Activated CD4-positive, alpha-beta T cell treated with anti-CD3 and anti-CD28 coated beads, Interleukin-2, amount 10 ng/mL, durations not matched to agents 24 days and 14 days (primary cell): Measurements from ENCODE around the gene HECW1. TPM values are rescaled to one million over a fixed set of nuclear protein-coding genes. Genes with fewer than 3 reads are reported as not detected.

Experiments
- DNase-seq: peaks from one replicate; pipeline ENCODE4 v3.0.0; 2022
- H3K27ac Mint-ChIP-seq: one replicate; pipeline ENCODE4 v1.8.0; 2022; ENCODE audit warnings: mild to moderate bottlenecking, mixed read lengths
- H3K27me3 Mint-ChIP-seq: one replicate; pipeline ENCODE4 v1.8.0; 2022; ENCODE audit warnings: mixed read lengths
- H3K36me3 Mint-ChIP-seq: one replicate; pipeline ENCODE4 v1.8.0; 2022; ENCODE audit warnings: low read depth, mild to moderate bottlenecking, mixed read lengths
- H3K4me1 Mint-ChIP-seq: one replicate; pipeline ENCODE4 v1.8.0; 2021; ENCODE audit warnings: mixed read lengths
- H3K4me3 Mint-ChIP-seq: one replicate; pipeline ENCODE4 v1.8.0; 2022; ENCODE audit warnings: mild to moderate bottlenecking, moderate library complexity, mixed read lengths
- H3K9me3 Mint-ChIP-seq: one replicate; pipeline ENCODE4 v1.8.0; 2021; ENCODE audit warnings: mixed read lengths
- intact Hi-C: fragments of 100-400 bp; cut with micrococcal nuclease; formaldehyde crosslinking; loops from one replicate; pipeline ENCODE4 v1.15.1; 2023
- total RNA-seq: library from RNA; stranded (reverse); gene quantifications from 2 replicates; pipeline ENCODE4 v1.2.3, GENCODE V29; 2022

HECW1 gene
- total RNA-seq, 1 donor from 2014 or later = not detected

DNA sequence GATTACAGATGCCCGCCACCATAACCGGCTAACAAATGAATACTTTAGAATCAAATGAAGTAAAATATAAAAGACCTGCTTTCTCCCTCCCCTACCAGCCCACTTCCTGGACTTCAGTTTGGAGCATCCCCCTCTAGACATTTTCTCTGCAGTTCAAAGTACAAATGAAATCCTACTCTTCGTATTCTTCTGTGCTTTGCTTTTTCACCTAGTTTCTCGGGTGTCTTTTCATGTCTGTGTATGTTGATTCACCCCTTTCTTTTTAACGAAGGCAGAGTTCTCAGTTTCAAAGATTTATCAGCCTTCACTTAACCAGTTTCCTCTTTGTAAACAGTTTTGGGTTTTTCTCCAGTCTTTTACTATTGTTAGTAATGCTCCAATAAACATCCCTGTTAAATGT lies 324.6 kb downstream of the HECW1 start:
- intact Hi-C loops = no loop called here
- H3K9me3 Mint-ChIP-seq = no peaks in the 10 kb centered on the region
- no peaks in the 10 kb centered on the region for H3K27me3 Mint-ChIP-seq
- H3K4me3 Mint-ChIP-seq = no peak overlapping the region
- no peaks in the 10 kb centered on the region for H3K4me1 Mint-ChIP-seq
- DNase-seq = no peak
- no peak overlapping the region for H3K27ac Mint-ChIP-seq
- no peaks in the 10 kb centered on the region for H3K36me3 Mint-ChIP-seq

- intact Hi-C loops = loop anchor here (1.0 kb wide), 1 partner anchor 499 kb away; no protein-coding TSS in a partner anchor
Observed at GRCh38 chr7:43438897-43439479, 326.5 kb downstream of the HECW1 start.

GRCh38 chr7:43439631-43440401 lies 327.4 kb downstream of the HECW1 start:
- Mint-ChIP-seq H3K36me3 (no peaks in the 10 kb centered on the region), H3K4me1 (no peaks in the 10 kb centered on the region), H3K4me3 (no peak overlapping the region), H3K27me3 (peaks cover 2% of the 10 kb centered on the region), H3K27ac (no peak overlapping the region), H3K9me3 (no peaks in the 10 kb centered on the region)
- DNase-seq = peak; percentile 84
- intact Hi-C loops = loop anchor here (1.0 kb wide), 1 partner anchor 500 kb away; no protein-coding TSS in a partner anchor

More at GRCh38 chr7:43438897-43439479, 326.5 kb downstream of the HECW1 start:
- no peak for DNase-seq
- Mint-ChIP-seq H3K4me3 (no peak overlapping the region), H3K4me1 (no peaks in the 10 kb centered on the region), H3K27ac (no peak overlapping the region), H3K36me3 (no peaks in the 10 kb centered on the region), H3K27me3 (peaks cover 2% of the 10 kb centered on the region), H3K9me3 (no peaks in the 10 kb centered on the region)

GRCh38 chr7:43441231-43442130 lies 329.0 kb downstream of the HECW1 start:
- Mint-ChIP-seq H3K4me1 (no peaks in the 10 kb centered on the region), H3K4me3 (no peak overlapping the region), H3K27ac (no peak overlapping the region), H3K9me3 (no peaks in the 10 kb centered on the region), H3K36me3 (no peaks in the 10 kb centered on the region), H3K27me3 (peaks cover 2% of the 10 kb centered on the region)
- DNase-seq = no peak
- intact Hi-C loops = no loop called here

GRCh38 chr7:43443381-43443780 lies 330.9 kb downstream of the HECW1 start:
- no peaks in the 10 kb centered on the region for H3K36me3 Mint-ChIP-seq
- DNase-seq = no peak
- no peaks in the 10 kb centered on the region for H3K9me3 Mint-ChIP-seq
- intact Hi-C loops = no loop called here
- H3K27ac Mint-ChIP-seq = no peak overlapping the region
- peaks cover 5% of the 10 kb centered on the region for H3K27me3 Mint-ChIP-seq
- no peaks in the 10 kb centered on the region for H3K4me1 Mint-ChIP-seq
- H3K4me3 Mint-ChIP-seq = no peak overlapping the region

- Mint-ChIP-seq H3K9me3 (no peaks in the 10 kb centered on the region), H3K4me3 (no peak overlapping the region), H3K4me1 (no peaks in the 10 kb centered on the region), H3K27ac (no peak overlapping the region), H3K27me3 (peaks cover 9% of the 10 kb centered on the region), H3K36me3 (no peaks in the 10 kb centered on the region)
- intact Hi-C loops = no loop called here
- no peak for DNase-seq
Observed at GRCh38 chr7:43444711-43445578, 332.5 kb downstream of the HECW1 start.

DNA sequence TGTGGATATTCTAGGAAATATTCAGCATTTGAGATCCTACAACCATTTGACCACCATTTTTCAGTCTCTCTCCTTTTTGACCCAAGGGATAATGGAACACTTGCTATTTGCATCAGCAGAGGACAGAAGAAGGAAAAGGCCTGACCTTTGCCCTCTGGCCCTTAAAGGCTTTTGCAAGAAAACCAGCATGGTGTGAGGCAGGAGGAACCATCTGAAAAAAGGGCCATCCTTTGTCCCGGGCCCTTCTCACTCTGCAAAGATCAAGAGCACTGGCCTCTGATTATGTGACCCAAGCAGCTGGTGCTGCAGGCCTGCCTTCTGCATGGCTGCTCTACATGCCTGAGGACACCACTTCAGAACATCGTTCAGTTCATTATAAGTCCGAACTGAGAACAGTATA lies 337.1 kb downstream of the HECW1 start:
- no peak for DNase-seq

DNA sequence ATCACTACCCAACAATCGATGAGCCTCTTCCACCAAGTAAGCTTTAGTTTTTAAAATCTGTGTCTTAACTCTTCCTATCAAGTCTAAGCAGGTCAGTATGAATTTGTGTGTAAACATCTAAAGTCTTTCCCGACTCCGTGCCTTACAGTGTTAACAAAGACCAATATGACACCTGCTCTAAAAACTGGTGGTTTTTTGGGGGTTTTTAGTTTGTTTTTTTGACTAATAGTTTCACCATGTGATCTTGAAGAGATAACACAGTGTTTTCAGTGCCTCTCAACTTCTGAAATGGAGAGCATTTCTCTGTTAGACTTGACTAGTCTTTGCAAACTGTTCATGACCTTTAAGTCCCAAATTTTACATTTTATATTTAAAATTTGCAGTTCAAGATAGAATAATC lies 338.4 kb downstream of the HECW1 start:
- Mint-ChIP-seq H3K27ac (no peak overlapping the region), H3K4me1 (peaks cover 5% of the 10 kb centered on the region), H3K27me3 (peaks cover 17% of the 10 kb centered on the region), H3K36me3 (no peaks in the 10 kb centered on the region), H3K9me3 (no peaks in the 10 kb centered on the region), H3K4me3 (no peak overlapping the region)
- no peak for DNase-seq
- intact Hi-C loops = no loop called here

More for the DNA sequence above, 337.1 kb downstream of the HECW1 start:
- Mint-ChIP-seq H3K27ac (no peak overlapping the region), H3K4me3 (no peak overlapping the region), H3K27me3 (peaks cover 13% of the 10 kb centered on the region), H3K9me3 (no peaks in the 10 kb centered on the region), H3K4me1 (no peaks in the 10 kb centered on the region), H3K36me3 (no peaks in the 10 kb centered on the region)
- intact Hi-C loops = no loop called here

DNA sequence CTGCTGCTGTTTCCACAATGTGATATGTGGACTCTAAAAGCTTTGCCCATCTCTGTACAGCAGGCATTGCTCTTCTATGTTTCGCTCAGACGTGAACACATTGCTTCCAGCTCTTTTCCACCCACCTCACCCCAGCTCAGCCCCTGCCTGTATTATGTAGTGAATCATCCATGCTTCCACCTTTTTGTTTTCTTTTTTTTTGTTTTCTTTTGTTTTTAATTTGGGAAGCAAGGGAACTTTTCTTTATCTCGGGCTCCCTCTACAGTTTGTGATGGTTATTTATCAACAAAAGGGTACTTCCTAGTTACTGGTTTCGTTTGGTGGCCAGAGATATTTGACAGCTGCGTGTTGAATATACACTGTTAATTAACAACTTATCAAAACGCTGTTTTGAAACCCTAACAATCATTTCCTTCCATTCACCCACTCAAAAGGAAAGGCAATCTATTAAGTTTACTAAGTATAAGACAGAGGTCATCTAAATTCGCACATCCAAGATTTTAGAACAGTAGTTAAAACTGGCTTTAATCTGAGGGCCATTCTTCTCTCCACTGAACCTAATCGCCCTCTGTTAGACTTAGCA lies 342.6 kb downstream of the HECW1 start:
- intact Hi-C loops = no loop called here
- DNase-seq = no peak
- no peak overlapping the region for H3K27ac Mint-ChIP-seq

GRCh38 chr7:43456200-43456599 lies 343.8 kb downstream of the HECW1 start:
- intact Hi-C loops = no loop called here
- Mint-ChIP-seq H3K4me3 (no peak overlapping the region), H3K4me1 (peaks cover 5% of the 10 kb centered on the region), H3K36me3 (no peaks in the 10 kb centered on the region), H3K9me3 (no peaks in the 10 kb centered on the region), H3K27me3 (peaks cover 10% of the 10 kb centered on the region), H3K27ac (no peak overlapping the region)
- no peak for DNase-seq

More for the DNA sequence above, 342.6 kb downstream of the HECW1 start:
- Mint-ChIP-seq H3K4me3 (no peak overlapping the region), H3K9me3 (no peaks in the 10 kb centered on the region), H3K27me3 (peaks cover 12% of the 10 kb centered on the region), H3K4me1 (peaks cover 5% of the 10 kb centered on the region), H3K36me3 (no peaks in the 10 kb centered on the region)

- peaks cover 7% of the 10 kb centered on the region for H3K27me3 Mint-ChIP-seq
- peaks cover 5% of the 10 kb centered on the region for H3K4me1 Mint-ChIP-seq
- no peaks in the 10 kb centered on the region for H3K36me3 Mint-ChIP-seq
- no peak for DNase-seq
- H3K4me3 Mint-ChIP-seq = no peak overlapping the region
- no peaks in the 10 kb centered on the region for H3K9me3 Mint-ChIP-seq
- H3K27ac Mint-ChIP-seq = no peak overlapping the region
- intact Hi-C loops = no loop called here
Observed at GRCh38 chr7:43458330-43459018, 346.0 kb downstream of the HECW1 start.

GRCh38 chr7:43459019-43459337 lies 346.5 kb downstream of the HECW1 start:
- Mint-ChIP-seq H3K9me3 (no peaks in the 10 kb centered on the region), H3K27ac (no peak overlapping the region), H3K4me1 (peaks cover 5% of the 10 kb centered on the region), H3K27me3 (peaks cover 9% of the 10 kb centered on the region), H3K36me3 (no peaks in the 10 kb centered on the region), H3K4me3 (no peak overlapping the region)
- no peak for DNase-seq
- intact Hi-C loops = no loop called here
